Ishikawa (cell line): Measurements from ENCODE around the gene STIM1.

Experiments
- EP300 ChIP-seq: IDR thresholded peaks from 2 replicates; pipeline ENCODE4 v1.6.1; 2012; ENCODE audit warnings: borderline replicate concordance
- RAD21 ChIP-seq: IDR thresholded peaks from 2 replicates; pipeline ENCODE4 v1.6.1; 2012; ENCODE audit warnings: low read depth
- TCF12 ChIP-seq: IDR thresholded peaks from 2 replicates; pipeline ENCODE4 v1.6.1; 2012; ENCODE audit warnings: low read depth

DNA sequence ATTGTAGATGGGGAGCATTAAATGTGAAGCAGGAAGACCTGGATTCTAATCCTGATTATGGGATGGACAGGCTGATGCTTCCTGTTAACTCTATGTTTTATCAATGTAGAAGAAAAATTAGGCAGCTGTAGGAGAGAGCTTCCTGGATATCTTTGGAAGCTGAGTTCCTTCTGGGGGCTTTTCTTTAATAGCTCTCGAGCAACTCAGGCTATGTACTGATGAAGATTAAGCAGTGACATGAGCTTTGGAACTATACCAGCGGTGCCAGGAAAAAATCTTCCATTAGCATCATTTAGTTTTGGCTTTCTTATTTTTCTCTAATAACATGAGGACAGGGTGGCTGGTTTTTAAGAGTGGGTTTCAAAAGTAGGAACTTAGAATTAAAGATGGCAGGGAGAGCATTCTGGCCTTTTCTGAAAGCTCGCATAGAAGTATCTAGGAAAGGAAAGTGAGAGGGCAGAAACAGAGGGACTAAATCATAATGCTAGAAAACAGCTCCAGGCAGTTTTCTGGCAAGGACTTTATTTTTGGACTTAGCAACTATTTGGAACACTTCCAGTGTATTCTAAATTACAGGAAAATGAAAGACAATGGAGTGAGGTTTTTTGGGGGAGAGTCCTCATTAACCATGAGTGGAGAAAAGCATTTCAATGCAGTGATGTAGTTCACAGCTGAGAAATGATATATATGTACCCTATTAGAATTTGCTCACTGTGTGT is 169.9 kb downstream of the STIM1 start:
- TF ChIP-seq RAD21, result no peak
- no peak for TF ChIP-seq TCF12
- no peak for TF ChIP-seq EP300
